ENCODE measurements around the gene CELF2. TPM values are rescaled to one million over a fixed set of nuclear protein-coding genes. Genes with fewer than 3 reads are reported as not detected.

Gene CELF2
- total and polyA plus RNA-seq, 2 of the 4 experiments (the other 2 are of a cell fraction): 3.5 to 6.6 TPM

GRCh38 chr10:10968257-10968588 lies 49.4 kb upstream of the CELF2 start:
- POLR2A ChIA-PET (ENCODE audit: unreplicated experiment): no interaction called here
- in situ Hi-C loops (cut with MboI; ENCODE audit: low sequenced_read_pairs): no loop called here
- Histone ChIP-seq H4K91ac (ENCODE audit: insufficient read depth, low read depth, low read length) (no peak overlapping the region), H4K5ac (ENCODE audit: low read depth, low read length) (no peak overlapping the region), H2BK20ac (ENCODE audit: low read depth, low read length) (no peak overlapping the region), H3K14ac (replicated peaks; ENCODE audit: low read depth, low read length) (no peak overlapping the region), H3K79me1 (ENCODE audit: low read depth in 1 of 2, low read length in 2 of 2) (no peaks in the 10 kb centered on the region), H3K4me2 (ENCODE audit: low read depth, low read length) (no peak overlapping the region), H4K20me1 (ENCODE audit: insufficient read depth, low read length) (no peaks in the 10 kb centered on the region), H3K36me3 (ENCODE audit: control insufficient read depth, insufficient read depth, low read length) (no peaks in the 10 kb centered on the region), H3K9ac (ENCODE audit: low read depth, low read length) (no peak overlapping the region), H2BK120ac (ENCODE audit: low read depth, low read length) (no peak overlapping the region), H2BK5ac (ENCODE audit: low read depth, low read length, poor library complexity, severe bottlenecking) (no peak overlapping the region), H2AK5ac (ENCODE audit: low read depth, low read length) (no peak overlapping the region), H3K18ac (ENCODE audit: low read depth, low read length) (no peak overlapping the region), H3K4me3 (ENCODE audit: insufficient read depth, low read depth, low read length) (no peak overlapping the region), H3K9me1 (ENCODE audit: insufficient read depth, low read length) (no peaks in the 10 kb centered on the region), H3K9me3 (ENCODE audit: control insufficient read depth, insufficient read depth, low read length) (no peaks in the 10 kb centered on the region), H2BK15ac (ENCODE audit: low read depth, low read length) (no peak overlapping the region), H3K27ac (ENCODE audit: insufficient read depth, low read length) (no peak overlapping the region), H2AK9ac (replicated peaks; ENCODE audit: low read depth, low read length, poor library complexity) (no peak overlapping the region), H4K8ac (ENCODE audit: low read depth in 2 of 2, low read length in 2 of 2) (no peak overlapping the region), H3K4ac (ENCODE audit: low read depth, low read length) (no peak overlapping the region), H2AFZ (replicated peaks; ENCODE audit: low read length, poor library complexity) (no peak overlapping the region), H3K27me3 (ENCODE audit: control insufficient read depth, insufficient read depth, low read length) (peaks cover 4% of the 10 kb centered on the region), H3K23ac (ENCODE audit: low read depth, low read length) (no peak overlapping the region), H3K56ac (ENCODE audit: extremely low read depth, insufficient read depth, low read length) (no peak overlapping the region), H3K4me1 (ENCODE audit: control insufficient read depth, insufficient read depth, low read length) (peaks cover 2% of the 10 kb centered on the region; the same call in 1 of the 2 replicates)
- WGBS, 2 experiments (ENCODE audit: extremely low coverage in 2 of 2, insufficient read length in 1 of 2): no CpG with 5 or more reads among the region's 4 CpGs
- ATAC-seq (ENCODE audit: low read depth) (no peak), DNase-seq (no peak)
- CTCF ChIA-PET: no interaction called here
- dilution Hi-C loops (cut with HindIII; ENCODE audit: low sequenced_read_pairs, unreplicated experiment): no loop called here
- intact Hi-C loops (cut with micrococcal nuclease): no loop called here
- no TSS peak for BruUV-seq (replicated peaks)
- TF ChIP-seq MAZ (IDR thresholded peaks at IDR 0.05; ENCODE audit: borderline replicate concordance, low read depth, low read length): no peak
- no peak for TF ChIP-seq CEBPB (IDR thresholded peaks at IDR 0.05; ENCODE audit: low read depth, low read length)
- no peak for TF ChIP-seq NFE2L2 (IDR thresholded peaks at IDR 0.05; ENCODE audit: low read depth, low read length)
- no peak for TF ChIP-seq MXI1 (IDR thresholded peaks at IDR 0.05; ENCODE audit: borderline replicate concordance, low read depth, low read length)
- TF ChIP-seq RFX5 (IDR thresholded peaks at IDR 0.05; ENCODE audit: low read depth, low read length): no peak
- no peak for TF ChIP-seq FOS (IDR thresholded peaks at IDR 0.05; ENCODE audit: low read depth, low read length)
- TF ChIP-seq POLR2A (IDR thresholded peaks at IDR 0.05; ENCODE audit: low read depth, low read length): no peak
- no peak for TF ChIP-seq MAFK (IDR thresholded peaks at IDR 0.05; ENCODE audit: low read depth, low read length)
- no peak for TF ChIP-seq SMC3 (IDR thresholded peaks at IDR 0.05; ENCODE audit: low read depth, low read length)
- TF ChIP-seq CTCF (conservative IDR thresholded peaks at IDR 0.05; ENCODE audit: low read depth, low read length): no peak
- no peak for TF ChIP-seq CHD1 (IDR thresholded peaks at IDR 0.05; ENCODE audit: low read depth, low read length)
- no peak for TF ChIP-seq USF2 (IDR thresholded peaks at IDR 0.05; ENCODE audit: low read depth, low read length)
- TF ChIP-seq BHLHE40 (IDR thresholded peaks at IDR 0.05; ENCODE audit: low read depth, low read length): no peak
- TF ChIP-seq RAD21 (IDR thresholded peaks at IDR 0.05; ENCODE audit: low read length): no peak
- TF ChIP-seq ELK1 (IDR thresholded peaks at IDR 0.05; ENCODE audit: borderline replicate concordance, low read depth, low read length): no peak
- TF ChIP-seq RCOR1 (IDR thresholded peaks at IDR 0.05; ENCODE audit: insufficient replicate concordance, low read length): no peak
